ENCODE results near the gene RARB. TPM values are rescaled to one million over a fixed set of nuclear protein-coding genes. Genes with fewer than 3 reads are reported as not detected.
A peak's percentile ranks its signal among the peaks of the same experiment; 100 is the strongest.

RARB gene
- total and polyA plus RNA-seq, 10 donors = 1.5 to 13.0 (median 7.5) TPM

- H3K27ac ChIP-seq = peak overlapping the region in 4 of 8 donors; percentile 6 to 79 (median 36)
- no peaks in the 10 kb centered on the region for H3K9me3 ChIP-seq
- H3K4me3 ChIP-seq = no peak overlapping the region
- 81 to 90% (median 88%) methylated on average over 2 of the region's 2 CpGs for WGBS, 5 donors
- H3K27me3 ChIP-seq (replicated peaks in 1 of 7) = peaks cover 0 to 39% (median 0%) of the 10 kb centered on the region in 7 donors
- TF ChIP-seq POLR2A (IDR thresholded peaks at IDR 0.05) (no peak), CTCF (IDR thresholded peaks at IDR 0.05 in 8 of 11, conservative IDR thresholded peaks at IDR 0.05 in 3 of 11) (no peak), POLR2AphosphoS5 (IDR thresholded peaks at IDR 0.05) (no peak)
- no peak for DNase-seq
- no peaks in the 10 kb centered on the region for H3K36me3 ChIP-seq
- peaks cover 0 to 13% (median 6%) of the 10 kb centered on the region in 6 donors for H3K4me1 ChIP-seq
- intact Hi-C loops (cut with DNase I; ENCODE audit: low total_unique reads) = no loop called here
Measured at GRCh38 chr3:25433106-25433505, 5.0 kb downstream of the RARB start.

GRCh38 chr3:25433868-25434267, 5.8 kb downstream of the RARB start:
- H3K4me1 ChIP-seq = peaks cover 0 to 16% (median 6%) of the 10 kb centered on the region in 6 donors
- intact Hi-C loops (cut with DNase I; ENCODE audit: low total_unique reads) = no loop called here
- no peaks in the 10 kb centered on the region for H3K9me3 ChIP-seq
- TF ChIP-seq POLR2AphosphoS5 (IDR thresholded peaks at IDR 0.05) (peak in 1 of 3 donors; percentile 8), CTCF (IDR thresholded peaks at IDR 0.05 in 8 of 11, conservative IDR thresholded peaks at IDR 0.05 in 3 of 11) (no peak)
- DNase-seq = no peak
- H3K36me3 ChIP-seq = no peaks in the 10 kb centered on the region
- H3K27me3 ChIP-seq (replicated peaks in 1 of 7) = peaks cover 0 to 31% (median 0%) of the 10 kb centered on the region in 7 donors
- 12 to 26% (median 21%) methylated on average over 5 of the region's 5 CpGs for WGBS, 5 donors
- peak overlapping the region in 5 of 8 donors; percentile 14 to 79 (median 37) for H3K27ac ChIP-seq
- H3K4me3 ChIP-seq = no peak overlapping the region

GRCh38 chr3:25437953-25438352, 9.9 kb downstream of the RARB start:
- TF ChIP-seq POLR2A (IDR thresholded peaks at IDR 0.05) = no peak
- TF ChIP-seq POLR2AphosphoS5 (IDR thresholded peaks at IDR 0.05) = no peak
- TF ChIP-seq CTCF (IDR thresholded peaks at IDR 0.05 in 8 of 11, conservative IDR thresholded peaks at IDR 0.05 in 3 of 11) = no peak
- H3K4me1 ChIP-seq = peaks cover 0 to 16% (median 6%) of the 10 kb centered on the region in 6 donors
- H3K9me3 ChIP-seq = no peaks in the 10 kb centered on the region
- no peak for DNase-seq
- H3K4me3 ChIP-seq = no peak overlapping the region
- no peaks in the 10 kb centered on the region for H3K36me3 ChIP-seq
- H3K27ac ChIP-seq = no peak overlapping the region
- no peaks in the 10 kb centered on the region for H3K27me3 ChIP-seq (replicated peaks in 1 of 7)
- WGBS, 5 donors = 74 to 87% (median 77%) methylated on average over 6 of the region's 6 CpGs
- intact Hi-C loops (cut with DNase I; ENCODE audit: low total_unique reads) = no loop called here

GRCh38 chr3:25438791-25439555, 10.9 kb downstream of the RARB start:
- H3K9me3 ChIP-seq = no peaks in the 10 kb centered on the region
- TF ChIP-seq POLR2AphosphoS5 (IDR thresholded peaks at IDR 0.05) = no peak
- H3K27ac ChIP-seq = peak overlapping the region in 3 of 8 donors; percentile 0 to 37 (median 8)
- intact Hi-C loops (cut with DNase I; ENCODE audit: low total_unique reads) = no loop called here
- 68 to 82% (median 75%) methylated on average over 6 of the region's 6 CpGs for WGBS, 5 donors
- H3K4me3 ChIP-seq = no peak overlapping the region
- no peaks in the 10 kb centered on the region for H3K27me3 ChIP-seq (replicated peaks in 1 of 7)
- peaks cover 0 to 8% (median 1%) of the 10 kb centered on the region in 6 donors for H3K4me1 ChIP-seq
- H3K36me3 ChIP-seq = no peaks in the 10 kb centered on the region
- no peak for DNase-seq
